NCI-H2081 treated with DMSO at 0.1 percent for 48 hours (cell line): ENCODE results near the gene CMKLR1.

ENCODE experiments used
- DNase-seq: peaks from one replicate; lab custom pipeline; 2025; lab: John Stamatoyannopoulos, UW

Gene CMKLR1

GRCh38 chr12:108267450-108267849 lies 71.7 kb downstream of the CMKLR1 start:
- no peak for DNase-seq

- DNase-seq, result no peak
Measured at GRCh38 chr12:108266131-108266530, 73.0 kb downstream of the CMKLR1 start.

- no peak for DNase-seq
Measured at GRCh38 chr12:108265505-108265904, 73.6 kb downstream of the CMKLR1 start.

- no peak for DNase-seq
Measured at GRCh38 chr12:108260969-108261368, 78.1 kb downstream of the CMKLR1 start.

DNA sequence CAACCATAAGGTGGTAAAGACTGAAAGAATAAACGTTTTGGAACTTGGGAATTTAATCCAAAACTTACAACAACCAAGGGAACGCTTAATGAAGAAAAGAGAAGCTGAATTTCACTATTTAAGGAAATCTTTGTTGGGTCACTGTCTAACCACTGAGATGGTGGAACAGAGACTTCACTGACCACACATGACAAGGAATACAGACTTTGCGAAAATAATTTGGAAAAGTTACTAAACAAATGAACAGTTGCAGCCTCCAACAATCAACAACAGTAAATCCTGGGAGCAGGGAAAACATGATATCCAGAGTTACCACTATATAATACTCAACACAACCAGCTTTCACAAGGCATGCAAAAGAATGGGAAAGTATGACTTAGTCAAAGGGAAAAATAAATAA lies 79.1 kb downstream of the CMKLR1 start:
- DNase-seq, result no peak

- no peak for DNase-seq
Measured at GRCh38 chr12:108257610-108258106, 81.5 kb downstream of the CMKLR1 start.

DNA sequence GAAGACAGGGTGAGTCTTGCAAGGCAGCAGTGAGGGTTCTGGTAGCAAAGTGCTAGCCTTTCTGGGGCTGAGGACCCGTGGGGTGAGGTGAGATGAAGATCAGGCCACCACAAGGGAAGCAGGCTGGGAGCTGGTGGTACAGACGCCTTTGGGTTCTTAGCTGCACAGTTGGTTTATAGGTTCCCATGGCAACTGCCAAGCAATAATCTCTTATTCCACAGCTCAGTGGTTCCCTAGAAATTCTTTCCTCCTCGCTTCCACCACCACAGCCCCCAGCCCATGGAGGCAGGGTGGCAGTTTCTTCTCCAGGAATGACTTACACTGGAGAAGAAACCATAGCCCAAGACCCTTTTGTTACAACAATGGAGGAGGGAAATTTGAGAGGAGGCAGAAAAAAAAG lies 82.1 kb downstream of the CMKLR1 start:
- DNase-seq, result no peak

- no peak for DNase-seq
Measured at GRCh38 chr12:108255252-108255602, 83.9 kb downstream of the CMKLR1 start.

DNA sequence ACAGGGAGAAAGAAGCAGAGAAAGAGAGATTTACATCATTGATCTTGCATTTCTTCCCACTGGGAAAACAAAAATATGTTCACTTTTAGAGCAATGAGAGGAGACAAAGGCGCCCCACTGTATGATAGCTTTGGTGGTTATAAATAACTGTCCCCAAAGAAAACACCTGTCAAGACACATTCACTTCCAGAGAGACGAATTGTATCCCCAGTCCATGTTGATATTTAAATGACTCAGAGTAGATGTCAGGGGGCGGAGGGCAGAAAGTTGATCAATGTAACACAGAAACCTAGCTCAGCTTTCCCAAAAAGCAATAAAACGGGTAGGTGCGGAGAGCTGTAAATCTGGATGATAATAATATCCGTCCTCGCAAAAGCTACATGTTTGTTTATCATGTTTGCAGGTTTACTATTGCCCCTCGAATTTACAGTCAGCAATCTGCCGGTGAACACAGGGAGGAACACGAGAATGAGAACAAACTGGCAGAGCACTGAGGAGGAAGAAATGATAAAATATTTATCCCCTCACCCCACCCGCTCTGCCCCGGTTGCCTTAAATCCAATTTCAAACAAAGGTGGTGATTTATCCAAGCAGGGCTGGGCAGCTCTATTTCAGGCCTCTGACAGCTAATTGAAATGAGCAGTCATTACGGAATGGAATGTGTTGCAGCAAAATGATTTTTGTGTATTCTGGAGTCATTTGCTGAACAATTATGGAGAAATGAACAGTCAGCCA lies 84.4 kb downstream of the CMKLR1 start:
- DNase-seq, result no peak

GRCh38 chr12:108254030-108254429 lies 85.1 kb downstream of the CMKLR1 start:
- no peak for DNase-seq

DNA sequence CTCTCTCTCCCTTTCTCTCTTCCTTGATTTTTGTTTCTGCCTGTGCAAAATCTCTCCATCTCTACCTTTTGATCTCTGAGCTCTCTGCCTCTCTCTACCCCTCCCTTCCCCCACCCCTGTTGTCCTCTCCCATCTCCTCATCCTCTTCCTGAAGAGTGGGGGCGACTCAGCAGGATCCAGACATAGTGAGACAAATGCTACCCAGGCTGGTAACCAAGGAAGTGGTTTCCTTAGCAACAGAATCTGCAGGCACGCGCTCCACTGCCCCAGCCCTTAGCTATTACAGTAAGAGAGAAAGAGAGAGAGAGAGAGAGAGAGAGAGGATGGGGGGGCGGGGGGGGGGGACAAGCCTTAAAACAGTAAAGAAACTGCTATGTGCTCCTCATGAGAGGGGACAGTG lies 85.6 kb downstream of the CMKLR1 start:
- DNase-seq, result no peak

GRCh38 chr12:108252523-108252922 lies 86.6 kb downstream of the CMKLR1 start:
- DNase-seq, result no peak

DNA sequence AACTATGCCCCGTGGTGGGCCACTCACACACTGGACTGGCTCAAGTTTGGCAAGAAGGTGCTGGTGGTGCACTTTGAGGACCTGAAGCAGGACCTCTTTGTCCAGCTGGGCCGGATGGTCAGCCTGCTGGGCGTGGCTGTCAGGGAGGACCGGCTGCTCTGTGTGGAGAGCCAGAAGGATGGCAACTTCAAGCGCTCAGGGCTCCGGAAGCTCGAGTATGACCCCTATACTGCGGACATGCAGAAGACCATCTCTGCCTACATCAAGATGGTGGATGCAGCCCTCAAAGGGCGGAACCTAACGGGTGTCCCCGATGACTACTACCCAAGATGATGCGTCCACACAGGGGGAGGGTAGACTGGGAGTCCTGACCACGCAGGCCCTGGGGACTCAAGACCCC lies 91.1 kb downstream of the CMKLR1 start:
- no peak for DNase-seq

GRCh38 chr12:108247130-108247529 lies 92.0 kb downstream of the CMKLR1 start:
- DNase-seq, result no peak

DNA sequence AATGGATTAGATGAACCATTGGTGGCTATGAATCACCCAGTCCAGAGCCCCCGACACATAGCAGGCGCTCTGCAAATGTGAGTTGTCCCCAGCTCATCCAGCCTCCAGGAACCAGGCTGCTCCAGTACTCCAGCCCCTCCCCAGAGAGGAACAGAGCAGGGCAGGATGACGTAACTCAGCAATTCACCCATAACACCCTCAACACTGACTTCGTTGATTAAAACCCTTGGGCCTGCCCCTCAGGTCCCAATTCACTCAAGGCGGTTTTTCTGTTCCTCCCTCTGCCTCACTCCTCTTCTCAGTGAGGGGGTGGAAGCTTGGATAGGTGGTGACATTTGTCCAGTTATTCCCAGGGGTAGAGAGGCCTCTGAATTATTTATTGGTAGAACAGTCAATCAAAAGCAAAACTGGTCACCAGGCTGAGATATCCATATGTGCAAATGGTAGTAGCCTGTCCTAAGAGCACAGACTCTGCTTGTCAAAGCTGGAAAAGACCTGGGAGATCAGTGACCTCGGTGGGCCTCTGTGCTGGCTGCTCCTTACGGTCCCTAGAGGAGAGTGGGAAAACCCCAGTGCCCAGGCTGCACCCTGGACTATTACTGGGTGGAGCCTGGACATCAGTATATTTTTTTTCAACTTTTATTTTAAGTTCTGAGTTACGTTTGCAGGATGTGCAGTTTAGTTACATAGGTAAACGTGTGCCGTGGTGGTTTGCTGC lies 97.0 kb downstream of the CMKLR1 start:
- DNase-seq, result no peak

- DNase-seq, result no peak
Measured at GRCh38 chr12:108240928-108241327, 98.2 kb downstream of the CMKLR1 start.

- no peak for DNase-seq
Measured at GRCh38 chr12:108240027-108240785, 98.9 kb downstream of the CMKLR1 start.

DNA sequence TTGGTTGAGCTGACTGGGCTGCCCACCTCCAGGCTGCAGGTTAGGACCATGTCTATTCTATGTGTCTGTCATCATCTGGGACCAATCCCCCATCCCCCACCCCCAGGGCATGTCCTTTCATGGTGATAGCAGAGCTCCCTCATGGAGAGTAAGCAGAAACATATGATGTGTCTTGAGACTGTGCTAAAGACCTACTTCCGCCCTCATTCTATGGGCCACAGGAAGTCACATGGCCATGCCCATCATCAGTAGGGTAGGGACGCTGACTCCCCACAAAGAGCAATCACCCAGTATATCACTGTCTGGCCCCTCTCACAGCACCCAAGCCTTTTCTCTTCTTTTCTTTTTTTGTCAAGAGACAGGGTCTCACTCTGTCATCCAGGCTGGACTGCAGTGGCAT lies 99.7 kb downstream of the CMKLR1 start:
- DNase-seq, result no peak

DNA sequence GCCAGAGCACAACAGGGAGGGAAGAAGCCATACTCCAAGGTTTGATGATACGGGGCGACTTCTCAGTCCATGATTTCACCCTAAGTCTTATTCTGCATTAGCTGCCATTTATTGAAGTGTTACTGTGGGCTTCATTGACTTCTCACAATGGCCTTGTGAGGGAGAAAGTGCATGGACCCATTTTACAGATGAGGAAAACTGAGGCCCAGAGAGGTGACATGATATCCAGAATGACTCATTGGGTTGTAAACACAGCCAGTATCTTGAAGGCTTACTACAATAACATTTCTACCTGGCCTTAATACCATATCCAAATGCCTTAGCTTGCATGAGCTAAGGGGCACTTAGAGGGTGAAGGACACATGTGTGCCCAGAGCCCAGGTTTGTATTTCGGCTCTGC lies 100.6 kb downstream of the CMKLR1 start:
- DNase-seq, result no peak
